ENCODE results near the gene OR6K2. TPM values are rescaled to one million over a fixed set of nuclear protein-coding genes. Genes with fewer than 3 reads are reported as not detected.

OR6K2 gene
- total and polyA plus RNA-seq, 4 donors: not detected

- no peak for TF ChIP-seq ATF3 (IDR thresholded peaks at IDR 0.05)
- TF ChIP-seq HNF4A (conservative IDR thresholded peaks at IDR 0.05): no peak
- no peak for TF ChIP-seq REST (IDR thresholded peaks at IDR 0.05)
- no peak for TF ChIP-seq EGR1 (IDR thresholded peaks at IDR 0.05; ENCODE audit: low read depth in 2 of 2)
- no peak for TF ChIP-seq ZBTB33 (IDR thresholded peaks at IDR 0.05)
- TF ChIP-seq GABPA (IDR thresholded peaks at IDR 0.05 in 1 of 2, conservative IDR thresholded peaks at IDR 0.05 in 1 of 2): no peak
- no peak for TF ChIP-seq NR2F2 (IDR thresholded peaks at IDR 0.05)
- TF ChIP-seq MAX (IDR thresholded peaks at IDR 0.05): no peak
- TF ChIP-seq CTCF (IDR thresholded peaks at IDR 0.05; ENCODE audit: low read depth, low read length, missing input control): no peak
- no peak for TF ChIP-seq YY1 (IDR thresholded peaks at IDR 0.05)
- TF ChIP-seq RAD21 (IDR thresholded peaks at IDR 0.05): no peak
- no peak within 1 kb of the TSS for H3K4me3 ChIP-seq (ENCODE audit: low read depth in 1 of 3, low read length in 3 of 3)
- peaks cover 0 to 7% (median 1%) of the 10 kb centered on the region in 4 donors for H3K27me3 ChIP-seq (ENCODE audit: control insufficient read depth in 4 of 4, insufficient read depth in 4 of 4, low read length in 3 of 4)
- no peaks in the 10 kb centered on the region for H3K9me3 ChIP-seq (ENCODE audit: control insufficient read depth in 4 of 4, low read length in 3 of 4)
- no peak within 1 kb of the TSS for H3K27ac ChIP-seq (ENCODE audit: low read depth in 1 of 2, low read length in 2 of 2)
- whole genome bisulfite sequencing: 43% methylated on average over 7 of the region's 7 CpGs
- no peak within 1 kb of the TSS for H3K9ac ChIP-seq (ENCODE audit: low read depth in 1 of 2, low read length in 2 of 2)
- H3K4me1 ChIP-seq (ENCODE audit: control insufficient read depth in 4 of 4, insufficient read depth in 4 of 4, low read length in 3 of 4): no peaks in the 10 kb centered on the region
- H3K36me3 ChIP-seq (ENCODE audit: control insufficient read depth in 4 of 4, insufficient read depth in 3 of 4, low read depth in 1 of 4, low read length in 3 of 4): no peaks in the 10 kb centered on the region
- DNase-seq (ENCODE audit: low spot score): no peak
Observed at GRCh38 chr1:158686111-158687009, 14.1 kb downstream of the OR6K2 start, which contains the start of gene SPTA1. Gene SPTA1 (minus strand): TSS chr1:158686715. CDS start chr1:158686517, 198 bp downstream.

- H3K36me3 ChIP-seq (ENCODE audit: control insufficient read depth in 4 of 4, insufficient read depth in 3 of 4, low read depth in 1 of 4, low read length in 3 of 4): no peaks in the 10 kb centered on the region
- no peaks in the 10 kb centered on the region for H3K4me1 ChIP-seq (ENCODE audit: control insufficient read depth in 4 of 4, insufficient read depth in 4 of 4, low read length in 3 of 4)
- DNase-seq (ENCODE audit: low spot score): no peak
- no peak overlapping the region for H3K27ac ChIP-seq (ENCODE audit: low read depth in 1 of 2, low read length in 2 of 2)
- 57% methylated on average over 7 of the region's 7 CpGs for WGBS
- no peak overlapping the region for H3K9ac ChIP-seq (ENCODE audit: low read depth in 1 of 2, low read length in 2 of 2)
- peaks cover 0 to 7% (median 1%) of the 10 kb centered on the region in 4 donors for H3K27me3 ChIP-seq (ENCODE audit: control insufficient read depth in 4 of 4, insufficient read depth in 4 of 4, low read length in 3 of 4)
- H3K9me3 ChIP-seq (ENCODE audit: control insufficient read depth in 4 of 4, low read length in 3 of 4): no peaks in the 10 kb centered on the region
- no peak overlapping the region for H3K4me3 ChIP-seq (ENCODE audit: low read depth in 1 of 3, low read length in 3 of 3)
- no peak for TF ChIP-seq FOXA2 (IDR thresholded peaks at IDR 0.05)
- no peak for TF ChIP-seq REST (IDR thresholded peaks at IDR 0.05)
- no peak for TF ChIP-seq FOXA1 (IDR thresholded peaks at IDR 0.05)
- TF ChIP-seq RXRA (IDR thresholded peaks at IDR 0.05): no peak
- no peak for TF ChIP-seq ZBTB33 (IDR thresholded peaks at IDR 0.05)
- no peak for TF ChIP-seq RAD21 (IDR thresholded peaks at IDR 0.05)
- TF ChIP-seq JUND (IDR thresholded peaks at IDR 0.05): no peak
- no peak for TF ChIP-seq SP1 (IDR thresholded peaks at IDR 0.05)
- TF ChIP-seq HNF4A (conservative IDR thresholded peaks at IDR 0.05): no peak
- no peak for TF ChIP-seq TAF1 (conservative IDR thresholded peaks at IDR 0.05)
Observed at GRCh38 chr1:158685085-158685484, 15.4 kb downstream of the OR6K2 start.

All from liver (tissue), 9 donors.